Measurements from ENCODE around the gene SLC25A18. TPM values are rescaled to one million over a fixed set of nuclear protein-coding genes. Genes with fewer than 3 reads are reported as not detected.

The SLC25A18 gene
- total RNA-seq, 3 donors from 2014 or later = 0.31 to 2.0 TPM; not detected in 1

GRCh38 chr22:17536269-17536668 is 27.0 kb upstream of the SLC25A18 start:
- DNase-seq (no peak), ATAC-seq (no peak)
- no peak overlapping the region for H3K4me3 ChIP-seq
- intact Hi-C loops (cut with DNase I, micrococcal nuclease) = no loop called here
- no peaks in the 10 kb centered on the region for H3K9me3 ChIP-seq
- H3K4me1 ChIP-seq (ENCODE audit: low read depth) = no peaks in the 10 kb centered on the region
- no peaks in the 10 kb centered on the region for H3K36me3 ChIP-seq (ENCODE audit: low read depth)
- no peak for TF ChIP-seq CTCF (IDR thresholded peaks at IDR 0.05)

GRCh38 chr22:17537155-17537554 is 26.1 kb upstream of the SLC25A18 start:
- H3K9me3 ChIP-seq = no peaks in the 10 kb centered on the region
- intact Hi-C loops (cut with DNase I, micrococcal nuclease) = no loop called here
- TF ChIP-seq CTCF (IDR thresholded peaks at IDR 0.05) = no peak
- no peak for DNase-seq
- H3K4me1 ChIP-seq (ENCODE audit: low read depth) = no peaks in the 10 kb centered on the region
- H3K36me3 ChIP-seq (ENCODE audit: low read depth) = no peaks in the 10 kb centered on the region
- peak; percentile 36 for ATAC-seq
- H3K4me3 ChIP-seq = no peak overlapping the region

- H3K4me3 ChIP-seq = no peak overlapping the region
- intact Hi-C loops (cut with DNase I, micrococcal nuclease) = no loop called here
- no peak for TF ChIP-seq CTCF (IDR thresholded peaks at IDR 0.05)
- no peak for DNase-seq
- ATAC-seq = no peak
- no peaks in the 10 kb centered on the region for H3K4me1 ChIP-seq (ENCODE audit: low read depth)
- no peaks in the 10 kb centered on the region for H3K9me3 ChIP-seq
- H3K36me3 ChIP-seq (ENCODE audit: low read depth) = no peaks in the 10 kb centered on the region
These were observed 22.8 kb upstream of the SLC25A18 start for GRCh38 chr22:17540481-17540880.

- ATAC-seq (no peak), DNase-seq (no peak)
- no peaks in the 10 kb centered on the region for H3K4me1 ChIP-seq (ENCODE audit: low read depth)
- TF ChIP-seq CTCF (IDR thresholded peaks at IDR 0.05) = no peak
- H3K36me3 ChIP-seq (ENCODE audit: low read depth) = no peaks in the 10 kb centered on the region
- H3K9me3 ChIP-seq = no peaks in the 10 kb centered on the region
- H3K4me3 ChIP-seq = no peak overlapping the region
- intact Hi-C loops (cut with DNase I, micrococcal nuclease) = no loop called here
These were observed 21.8 kb upstream of the SLC25A18 start for GRCh38 chr22:17541476-17541875.

- no peaks in the 10 kb centered on the region for H3K9me3 ChIP-seq
- no peak for TF ChIP-seq CTCF (IDR thresholded peaks at IDR 0.05)
- DNase-seq (no peak), ATAC-seq (no peak)
- H3K4me1 ChIP-seq (ENCODE audit: low read depth) = no peaks in the 10 kb centered on the region
- H3K36me3 ChIP-seq (ENCODE audit: low read depth) = no peaks in the 10 kb centered on the region
- no peak overlapping the region for H3K4me3 ChIP-seq
- intact Hi-C loops (cut with DNase I, micrococcal nuclease) = no loop called here
These were observed 20.8 kb upstream of the SLC25A18 start for GRCh38 chr22:17542452-17542851.
